Activated T-helper 1 cell treated with anti-CD3 and anti-CD28 coated beads, Interleukin-12 subunit alpha, Interleukin-12 subunit beta, Interleukin-2, Interleukin-4 antibody, amounts not matched to agents 30 ng/mL and 10 ng/mL and 1 ng/mL, durations not matched to agents 14 hours and 24 hours and 36 hours (primary cell): ENCODE measurements around the gene PLA2G5. TPM values are rescaled to one million over a fixed set of nuclear protein-coding genes. Genes with fewer than 3 reads are reported as not detected.
"Not testable (repeated sequence)": the region's sequence is repeated elsewhere in the genome, so short reads cannot be mapped to it uniquely, and the experiment has no call there.

Source experiments
- DNase-seq: peaks from one replicate; pipeline ENCODE4 v3.0.0; 2021; ENCODE audit warnings: low spot score
- H3K27ac Mint-ChIP-seq: one replicate; pipeline ENCODE4 v1.8.0; 2021; ENCODE audit warnings: mild to moderate bottlenecking, mixed read lengths
- H3K27me3 Mint-ChIP-seq: one replicate; pipeline ENCODE4 v1.8.0; 2022; ENCODE audit warnings: mild to moderate bottlenecking, moderate library complexity, mixed read lengths; ENCODE audit not compliant: insufficient read depth
- H3K36me3 Mint-ChIP-seq: one replicate; pipeline ENCODE4 v1.8.0; 2021; ENCODE audit warnings: low read depth, mixed read lengths
- H3K4me1 Mint-ChIP-seq: one replicate; pipeline ENCODE4 v1.8.0; 2021; ENCODE audit warnings: low read depth, mixed read lengths
- H3K4me3 Mint-ChIP-seq: one replicate; pipeline ENCODE4 v1.8.0; 2021; ENCODE audit warnings: mild to moderate bottlenecking, moderate library complexity, mixed read lengths
- H3K9me3 Mint-ChIP-seq: one replicate; pipeline ENCODE4 v1.8.0; 2021; ENCODE audit warnings: mixed read lengths
- intact Hi-C: fragments of 100-400 bp; cut with micrococcal nuclease; formaldehyde crosslinking; loops from one replicate; pipeline ENCODE4 v1.15.1; 2024
- total RNA-seq: library from RNA; stranded (reverse); gene quantifications from 2 replicates; pipeline ENCODE4 v1.2.3, GENCODE V29; 2022

Gene PLA2G5
- total RNA-seq, 1 donor from 2014 or later: not detected

DNA sequence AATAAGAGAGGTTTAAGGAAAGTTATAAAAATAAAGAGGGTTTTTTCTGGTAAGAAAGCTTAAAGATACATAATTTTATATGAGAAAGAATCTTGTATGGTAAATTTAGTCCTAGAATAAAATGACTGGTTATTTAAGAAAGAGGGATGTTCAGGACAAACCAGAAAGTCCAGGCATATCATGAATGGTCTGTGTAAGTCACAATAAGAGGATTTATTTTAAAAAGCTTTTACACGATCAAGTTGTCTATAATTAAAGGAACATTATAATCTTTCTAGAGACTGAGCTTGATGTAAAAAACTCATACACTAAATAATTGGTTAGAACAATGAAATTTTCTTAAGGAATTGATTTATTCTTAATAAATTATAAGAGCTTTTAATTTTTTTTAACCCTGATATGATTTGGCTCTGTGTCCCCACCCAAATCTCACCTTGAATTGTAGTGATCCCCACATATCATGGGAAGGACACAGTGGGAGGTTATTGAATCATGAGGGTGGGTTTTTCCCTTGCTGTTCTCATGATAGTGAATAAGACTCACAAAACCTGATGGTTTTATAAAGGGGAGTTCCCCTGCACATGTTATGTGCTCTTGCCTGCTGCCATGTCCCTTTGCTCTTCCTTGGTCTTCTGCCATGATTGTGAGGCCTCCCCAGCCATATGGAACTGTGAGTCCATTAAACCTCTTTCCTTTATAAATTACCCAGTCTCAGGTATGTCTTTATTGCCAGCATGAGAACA, 20.8 kb upstream of the PLA2G5 start:
- not testable (repeated sequence) for DNase-seq, H3K27me3 Mint-ChIP-seq, H3K27ac Mint-ChIP-seq

DNA sequence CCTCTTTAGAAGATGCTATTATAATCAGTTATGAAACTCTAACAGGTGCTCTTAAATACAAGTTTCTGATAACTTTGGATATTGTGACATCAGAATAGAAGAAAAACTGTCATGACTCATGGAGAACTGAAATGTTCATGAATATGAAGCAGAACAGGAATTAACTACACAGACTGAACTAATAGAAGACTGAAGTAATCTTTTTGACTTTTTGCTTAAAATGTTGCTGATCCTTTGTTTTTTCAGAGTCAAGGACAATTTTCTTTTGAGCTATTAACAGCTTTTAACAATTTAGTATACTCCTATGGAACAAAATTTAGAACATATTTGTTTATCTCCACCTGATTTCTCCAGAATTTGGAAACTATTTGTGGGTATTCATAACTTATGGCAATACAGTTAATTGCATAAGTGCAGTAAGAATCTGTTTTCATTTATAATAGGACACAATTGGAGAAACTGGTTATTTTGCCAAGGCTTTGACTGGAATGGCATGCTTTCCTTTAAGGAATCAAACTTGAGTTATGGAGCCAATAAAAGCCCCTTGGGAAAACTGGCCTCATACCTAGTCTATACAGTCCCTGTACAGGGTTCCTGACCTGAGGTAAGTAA, 18.7 kb upstream of the PLA2G5 start:
- Mint-ChIP-seq H3K9me3 (peaks cover 31% of the 10 kb centered on the region), H3K27ac (no peak overlapping the region), H3K4me1 (no peaks in the 10 kb centered on the region), H3K27me3 (peaks cover 13% of the 10 kb centered on the region), H3K36me3 (no peaks in the 10 kb centered on the region), H3K4me3 (no peak overlapping the region)
- intact Hi-C loops: no loop called here
- no peak for DNase-seq

More for the DNA sequence above, 20.8 kb upstream of the PLA2G5 start:
- H3K4me1 Mint-ChIP-seq, H3K36me3 Mint-ChIP-seq, H3K4me3 Mint-ChIP-seq, intact Hi-C loops: not testable (repeated sequence)
- H3K9me3 Mint-ChIP-seq: peaks cover 31% of the 10 kb centered on the region

DNA sequence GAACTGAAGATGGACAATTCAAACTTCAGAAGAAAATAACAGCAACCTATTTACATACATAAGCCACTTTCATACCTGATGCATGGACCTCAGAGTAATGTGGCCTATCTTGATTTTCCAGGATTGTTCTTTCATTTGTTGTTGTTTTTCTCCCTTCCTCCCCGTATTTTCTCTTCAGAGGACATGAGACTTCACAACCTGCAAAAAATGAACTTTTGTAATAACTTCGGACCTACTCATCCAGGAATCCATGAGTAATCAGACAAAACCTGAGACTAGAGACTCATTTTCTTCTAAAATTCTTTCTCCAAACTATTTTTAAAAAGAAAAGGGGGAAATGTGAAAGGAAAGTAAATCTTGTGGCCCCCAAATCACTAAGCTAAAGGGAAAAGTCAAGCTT, 17.6 kb upstream of the PLA2G5 start:
- Mint-ChIP-seq H3K27me3 (peaks cover 19% of the 10 kb centered on the region), H3K4me3 (no peak overlapping the region), H3K9me3 (peaks cover 31% of the 10 kb centered on the region), H3K4me1 (no peaks in the 10 kb centered on the region), H3K27ac (no peak overlapping the region), H3K36me3 (no peaks in the 10 kb centered on the region)
- no peak for DNase-seq
- intact Hi-C loops: no loop called here

DNA sequence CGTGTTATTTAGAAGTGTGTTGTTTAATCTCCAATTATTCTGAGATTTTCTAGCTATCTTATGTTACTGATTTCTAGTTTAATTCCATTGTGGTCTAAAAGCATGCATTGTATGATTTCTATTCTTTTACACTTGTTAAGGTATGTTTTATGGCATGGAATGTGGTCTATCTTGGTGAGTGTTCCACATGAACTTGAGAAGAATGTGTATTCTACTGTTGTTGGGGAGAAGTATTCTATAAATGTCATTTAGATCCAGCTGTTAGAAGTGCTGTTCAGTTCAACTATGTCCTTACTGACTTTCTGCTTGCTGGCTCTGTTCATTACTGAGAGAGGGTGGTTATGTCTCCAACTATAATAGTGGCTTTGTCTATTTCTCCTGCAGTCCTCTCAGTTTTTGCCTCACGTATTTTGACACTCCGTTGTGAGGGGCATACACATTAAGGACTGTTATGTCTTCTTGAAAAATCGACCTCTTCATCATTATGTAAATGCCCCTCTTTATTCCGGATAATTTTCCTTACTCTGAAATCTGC, 12.0 kb upstream of the PLA2G5 start:
- Mint-ChIP-seq H3K4me3 (no peak overlapping the region), H3K9me3 (peaks cover 6% of the 10 kb centered on the region), H3K4me1 (peaks cover 24% of the 10 kb centered on the region), H3K27me3 (peaks cover 17% of the 10 kb centered on the region), H3K36me3 (no peaks in the 10 kb centered on the region), H3K27ac (no peak overlapping the region)
- intact Hi-C loops: loop anchor here (1.0 to 5.0 kb wide), 3 partner anchors 81 to 191 kb away; partner anchors contain the start of gene PLA2G2A
- no peak for DNase-seq

DNA sequence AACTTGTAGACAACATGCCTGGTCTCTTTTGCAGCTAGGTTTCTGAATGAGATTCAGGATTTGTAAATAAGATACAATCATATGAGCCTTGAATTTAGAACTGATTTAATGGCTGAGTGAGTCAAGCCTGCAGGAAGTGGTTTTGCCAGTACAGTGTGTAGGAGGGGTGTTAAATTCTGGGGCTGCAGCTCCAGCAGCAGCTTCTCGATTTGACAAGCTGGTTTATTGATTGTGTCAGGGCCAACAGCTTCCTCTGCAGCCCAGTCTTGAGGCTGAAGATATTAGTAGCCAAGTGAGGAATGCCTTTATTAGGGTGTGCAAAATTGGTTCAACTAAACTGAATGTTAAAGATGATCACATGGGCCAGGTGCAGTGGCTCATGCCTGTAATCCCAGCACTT, 11.5 kb upstream of the PLA2G5 start:
- Mint-ChIP-seq H3K27ac (peak overlapping the region; percentile 13), H3K9me3 (peaks cover 2% of the 10 kb centered on the region)

DNA sequence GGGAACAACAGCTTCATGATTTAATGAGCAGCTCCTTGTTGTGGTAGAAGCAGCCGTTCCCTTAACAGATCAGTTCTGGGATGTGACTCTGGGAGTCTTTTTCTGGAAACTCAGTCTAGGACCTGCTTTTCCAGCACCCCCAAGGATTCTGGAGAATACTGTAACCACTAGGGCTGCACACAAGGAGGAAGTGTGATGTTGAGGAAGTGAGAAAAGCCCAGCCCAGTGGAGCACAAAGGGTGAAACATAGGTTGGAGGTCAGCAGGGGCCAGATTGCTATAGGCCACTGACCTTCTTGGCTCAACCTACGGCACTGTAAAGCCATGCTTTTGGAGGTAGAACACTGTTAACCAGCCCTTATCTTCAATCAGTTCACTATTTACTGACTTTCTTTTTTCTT, 10.1 kb upstream of the PLA2G5 start:
- H3K9me3 Mint-ChIP-seq: no peaks in the 10 kb centered on the region
- no peak overlapping the region for H3K4me3 Mint-ChIP-seq
- intact Hi-C loops: loop anchor here (5.0 kb wide), 1 partner anchor 83 kb away; the partner anchor contains the start of gene PLA2G2A
- DNase-seq: no peak
- H3K27me3 Mint-ChIP-seq: peaks cover 17% of the 10 kb centered on the region
- peaks cover 24% of the 10 kb centered on the region for H3K4me1 Mint-ChIP-seq
- no peak overlapping the region for H3K27ac Mint-ChIP-seq
- no peaks in the 10 kb centered on the region for H3K36me3 Mint-ChIP-seq

More for the DNA sequence above, 11.5 kb upstream of the PLA2G5 start:
- peaks cover 17% of the 10 kb centered on the region for H3K27me3 Mint-ChIP-seq
- H3K4me1 Mint-ChIP-seq: peaks cover 24% of the 10 kb centered on the region
- intact Hi-C loops: loop anchor here (1.0 to 5.0 kb wide), 3 partner anchors 81 to 191 kb away; partner anchors contain the start of gene PLA2G2A
- no peaks in the 10 kb centered on the region for H3K36me3 Mint-ChIP-seq
- peak; percentile 25 for DNase-seq
- H3K4me3 Mint-ChIP-seq: peak overlapping the region; percentile 2

DNA sequence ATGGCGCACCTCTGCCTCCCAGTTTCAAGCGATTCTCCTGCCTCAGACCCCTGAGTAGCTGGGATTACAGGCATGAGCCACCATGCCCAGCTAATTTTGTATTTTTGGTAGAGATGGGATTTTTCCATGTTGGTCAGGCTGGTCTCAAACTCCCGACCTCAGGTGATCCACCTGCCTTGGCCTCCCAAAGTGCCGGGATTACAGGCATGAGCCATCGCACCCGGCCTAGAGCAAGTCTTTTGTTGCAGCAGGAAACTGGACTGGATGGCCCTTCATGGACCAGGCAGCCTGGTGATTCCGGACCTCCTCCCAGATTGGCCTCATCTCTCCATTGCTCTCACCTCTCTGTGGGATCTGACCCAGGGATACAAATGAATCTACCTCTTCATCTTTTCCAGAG, 9.2 kb upstream of the PLA2G5 start:
- Mint-ChIP-seq H3K27me3 (peaks cover 18% of the 10 kb centered on the region), H3K4me1 (peaks cover 24% of the 10 kb centered on the region)
- DNase-seq, intact Hi-C loops, H3K4me3 Mint-ChIP-seq, H3K36me3 Mint-ChIP-seq, H3K9me3 Mint-ChIP-seq, H3K27ac Mint-ChIP-seq: not testable (repeated sequence)

DNA sequence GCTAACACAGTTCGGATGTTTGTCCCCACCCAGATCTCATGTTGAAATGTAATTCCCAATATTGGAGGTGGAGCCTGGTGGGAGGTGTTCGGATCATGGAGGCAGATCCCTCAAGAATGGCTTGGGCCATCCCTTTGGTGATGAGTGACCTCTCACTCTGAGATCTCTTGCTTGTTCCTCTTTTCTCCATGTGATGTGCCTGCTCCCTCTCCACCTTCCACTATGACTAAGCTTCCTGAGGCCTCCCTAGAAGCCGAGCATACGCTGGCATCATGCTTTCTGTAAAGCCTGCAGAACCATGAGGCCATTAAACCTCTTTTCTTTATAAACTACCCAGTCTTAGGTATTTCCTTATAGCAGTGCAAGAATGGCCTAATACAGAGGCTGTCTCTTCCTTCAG, 8.1 kb upstream of the PLA2G5 start:
- no peaks in the 10 kb centered on the region for H3K36me3 Mint-ChIP-seq
- no peak overlapping the region for H3K4me3 Mint-ChIP-seq
- no peaks in the 10 kb centered on the region for H3K9me3 Mint-ChIP-seq
- intact Hi-C loops: no loop called here
- no peak overlapping the region for H3K27ac Mint-ChIP-seq
- peaks cover 24% of the 10 kb centered on the region for H3K4me1 Mint-ChIP-seq
- H3K27me3 Mint-ChIP-seq: peaks cover 12% of the 10 kb centered on the region
- no peak for DNase-seq

DNA sequence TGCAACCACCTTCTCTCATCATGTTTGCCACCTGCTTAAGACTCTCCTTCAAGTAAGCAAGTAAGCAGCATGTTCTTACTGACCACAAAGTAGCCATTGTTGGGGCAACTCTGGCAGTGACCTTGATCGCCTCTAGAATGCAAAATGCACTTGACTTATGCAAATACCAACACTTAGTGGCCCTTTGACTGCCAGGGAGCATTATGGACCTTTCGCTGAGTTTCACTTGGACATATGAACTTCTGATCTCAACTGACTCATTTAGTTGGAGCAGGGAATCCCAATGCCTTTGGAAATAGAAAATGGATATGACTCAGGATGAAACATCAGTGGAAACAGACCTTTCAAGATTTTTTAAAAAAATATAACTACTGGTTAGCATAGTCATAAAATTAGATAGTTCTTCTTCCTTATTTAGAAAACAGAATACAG, 6.1 kb upstream of the PLA2G5 start:
- peaks cover 11% of the 10 kb centered on the region for H3K4me1 Mint-ChIP-seq
- H3K9me3 Mint-ChIP-seq: no peaks in the 10 kb centered on the region
- peaks cover 15% of the 10 kb centered on the region for H3K27me3 Mint-ChIP-seq
- no peak overlapping the region for H3K27ac Mint-ChIP-seq
- intact Hi-C loops: no loop called here
- no peaks in the 10 kb centered on the region for H3K36me3 Mint-ChIP-seq
- no peak overlapping the region for H3K4me3 Mint-ChIP-seq
- no peak for DNase-seq

DNA sequence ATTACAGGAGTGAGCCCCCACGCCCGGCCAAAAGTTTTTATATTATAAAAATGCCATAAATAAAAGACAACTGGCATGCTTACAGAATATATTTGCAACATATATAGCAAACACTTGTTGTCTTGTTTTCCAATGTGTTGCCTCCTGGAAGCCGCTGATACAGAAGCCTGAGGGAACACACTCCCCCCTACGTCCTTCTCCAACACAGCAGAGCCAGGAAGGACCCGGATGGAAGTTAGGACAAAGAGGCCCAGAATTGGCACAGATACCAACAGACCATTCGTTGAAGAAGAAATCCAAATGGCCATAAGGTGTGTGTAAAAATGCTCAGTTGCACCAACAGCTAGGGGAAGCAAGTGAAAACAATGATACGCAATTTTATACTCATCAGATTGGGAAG, 1.3 kb upstream of the PLA2G5 start:
- no peak for DNase-seq
- H3K4me3 Mint-ChIP-seq: no peak overlapping the region
- H3K36me3 Mint-ChIP-seq: no peaks in the 10 kb centered on the region
- no peaks in the 10 kb centered on the region for H3K9me3 Mint-ChIP-seq
- H3K4me1 Mint-ChIP-seq: no peaks in the 10 kb centered on the region
- intact Hi-C loops: no loop called here
- H3K27me3 Mint-ChIP-seq: peaks cover 17% of the 10 kb centered on the region
- no peak overlapping the region for H3K27ac Mint-ChIP-seq

DNA sequence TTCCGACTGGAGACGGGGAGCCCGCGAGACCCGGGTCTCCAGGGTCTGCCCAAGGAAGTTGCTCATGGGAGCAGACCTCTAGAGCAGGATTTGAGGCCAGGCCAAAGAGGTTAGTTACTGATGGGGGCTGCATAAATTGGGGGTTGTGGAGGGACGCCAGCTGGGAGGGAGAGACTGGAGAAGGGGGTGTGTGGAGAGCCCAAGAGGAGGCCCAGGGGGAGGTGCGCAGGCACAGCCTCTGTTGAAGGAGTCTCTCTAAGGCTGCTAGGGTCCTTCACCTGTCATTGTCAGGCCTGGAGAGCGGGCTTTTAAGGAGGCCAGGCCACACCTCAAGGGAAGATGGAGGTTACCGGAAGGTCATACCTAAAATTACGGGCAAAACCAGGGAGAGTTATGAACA, 363 bp downstream of the PLA2G5 start:
- Mint-ChIP-seq H3K4me3 (no peak overlapping the region), H3K36me3 (no peaks in the 10 kb centered on the region), H3K4me1 (no peaks in the 10 kb centered on the region), H3K27ac (no peak overlapping the region), H3K9me3 (no peaks in the 10 kb centered on the region), H3K27me3 (peaks cover 15% of the 10 kb centered on the region)
- intact Hi-C loops: no loop called here
- no peak for DNase-seq

DNA sequence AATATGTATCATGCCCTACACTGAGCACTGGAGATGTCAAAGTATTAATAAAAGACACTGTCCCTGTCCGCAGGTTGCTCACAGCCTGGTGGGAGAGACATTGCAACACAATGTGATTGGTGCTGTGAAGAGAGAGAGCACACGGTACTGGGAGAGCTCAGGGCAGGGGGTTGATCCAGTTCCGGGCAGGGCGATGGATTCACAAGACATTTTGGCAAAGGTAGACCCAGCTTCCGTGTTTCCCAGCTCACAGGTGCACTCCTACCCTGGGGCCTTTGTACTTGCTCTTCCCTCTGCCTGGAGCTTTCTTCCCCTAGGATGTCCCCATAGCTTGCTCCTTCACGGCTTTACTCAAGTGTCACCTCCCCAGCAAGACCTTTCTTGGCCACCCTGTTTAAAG, 1.4 kb downstream of the PLA2G5 start:
- H3K9me3 Mint-ChIP-seq: no peaks in the 10 kb centered on the region
- DNase-seq: no peak
- no peaks in the 10 kb centered on the region for H3K4me1 Mint-ChIP-seq
- no peak overlapping the region for H3K27ac Mint-ChIP-seq
- H3K4me3 Mint-ChIP-seq: no peak overlapping the region
- H3K36me3 Mint-ChIP-seq: no peaks in the 10 kb centered on the region
- peaks cover 10% of the 10 kb centered on the region for H3K27me3 Mint-ChIP-seq
- intact Hi-C loops: no loop called here

DNA sequence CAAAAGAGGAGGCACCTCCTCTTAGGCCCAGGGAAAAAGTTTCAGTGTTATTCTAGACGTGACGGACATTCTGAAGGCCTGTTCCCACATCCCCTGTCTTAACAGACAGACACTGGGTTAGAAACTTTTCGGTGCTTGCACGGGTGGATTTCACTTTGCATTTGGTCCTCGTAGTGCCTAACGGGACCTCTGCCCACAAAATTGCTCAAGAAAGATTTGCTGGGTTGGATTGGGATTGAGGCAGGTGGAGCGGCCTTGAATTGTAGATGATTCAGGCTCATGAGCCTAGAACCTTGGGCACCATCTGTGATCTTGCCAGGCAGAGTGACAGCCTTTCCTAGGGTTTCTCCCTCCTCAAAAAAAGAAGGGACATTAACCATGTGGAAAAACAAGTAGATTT, 2.8 kb downstream of the PLA2G5 start:
- DNase-seq: no peak
- H3K27ac Mint-ChIP-seq: no peak overlapping the region
- intact Hi-C loops: no loop called here
- H3K9me3 Mint-ChIP-seq: no peaks in the 10 kb centered on the region
- H3K36me3 Mint-ChIP-seq: no peaks in the 10 kb centered on the region
- no peak overlapping the region for H3K4me3 Mint-ChIP-seq
- peaks cover 12% of the 10 kb centered on the region for H3K27me3 Mint-ChIP-seq
- H3K4me1 Mint-ChIP-seq: no peaks in the 10 kb centered on the region
